GM18867 (cell line): ENCODE data around the gene CRHR1.

ENCODE experiments used
- ATAC-seq: cut with Tn5 transposase; IDR thresholded peaks from one replicate; pipeline ENCODE4 v1.9.1; 2021; ENCODE audit warnings: mild to moderate bottlenecking, moderate library complexity; ENCODE audit not compliant: unreplicated experiment

Gene CRHR1

DNA sequence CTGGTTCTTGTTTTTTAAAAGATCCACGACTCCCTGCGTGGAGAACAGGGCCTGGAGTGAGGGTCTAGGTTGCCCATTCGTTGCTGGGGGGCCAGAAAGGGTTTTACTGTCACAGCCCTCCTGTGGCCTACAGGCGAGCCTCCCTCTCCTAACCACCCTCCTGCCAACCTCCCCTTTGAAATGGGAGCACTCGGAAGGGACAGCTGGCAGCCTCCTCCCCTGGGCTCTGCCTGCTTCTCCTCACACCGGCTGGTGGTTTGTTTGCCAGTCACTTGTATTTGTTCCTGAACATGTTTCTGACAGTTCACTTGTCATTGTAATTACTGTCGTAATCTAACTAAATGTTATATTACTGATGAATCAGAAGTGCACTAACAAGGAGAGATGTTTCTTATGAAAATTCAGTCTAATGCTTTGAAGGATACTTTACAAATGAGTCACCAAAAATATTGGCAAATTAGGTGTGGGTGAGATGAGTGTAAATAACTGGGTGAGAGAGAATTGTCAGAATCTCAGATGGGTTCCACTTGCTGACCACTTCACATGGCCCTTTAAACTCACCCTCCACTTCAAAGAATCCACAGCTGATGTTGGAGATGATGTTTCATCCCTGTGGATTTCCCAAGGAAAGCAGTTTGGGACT, 57.9 kb downstream of the CRHR1 start:
- ATAC-seq, result no peak

DNA sequence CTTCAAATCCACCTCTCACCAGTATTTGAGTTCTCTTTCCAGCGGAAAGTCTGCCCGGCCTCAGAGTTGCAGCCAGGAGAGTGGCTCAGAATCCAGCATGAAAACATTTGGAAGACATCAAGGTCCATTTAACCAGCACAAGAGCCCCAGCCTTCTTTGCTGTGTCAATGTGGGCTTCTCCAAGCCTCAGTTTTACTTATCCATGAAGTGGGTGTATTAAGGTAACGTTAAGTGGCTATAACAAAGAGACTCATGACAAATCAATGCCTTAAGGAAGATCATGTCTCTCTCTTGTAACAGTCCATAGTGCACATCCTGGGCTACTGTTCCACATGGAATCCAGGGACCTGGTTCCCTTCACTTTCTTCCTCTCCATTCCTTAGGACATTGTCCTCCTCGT, 59.6 kb downstream of the CRHR1 start:
- ATAC-seq, result no peak

DNA sequence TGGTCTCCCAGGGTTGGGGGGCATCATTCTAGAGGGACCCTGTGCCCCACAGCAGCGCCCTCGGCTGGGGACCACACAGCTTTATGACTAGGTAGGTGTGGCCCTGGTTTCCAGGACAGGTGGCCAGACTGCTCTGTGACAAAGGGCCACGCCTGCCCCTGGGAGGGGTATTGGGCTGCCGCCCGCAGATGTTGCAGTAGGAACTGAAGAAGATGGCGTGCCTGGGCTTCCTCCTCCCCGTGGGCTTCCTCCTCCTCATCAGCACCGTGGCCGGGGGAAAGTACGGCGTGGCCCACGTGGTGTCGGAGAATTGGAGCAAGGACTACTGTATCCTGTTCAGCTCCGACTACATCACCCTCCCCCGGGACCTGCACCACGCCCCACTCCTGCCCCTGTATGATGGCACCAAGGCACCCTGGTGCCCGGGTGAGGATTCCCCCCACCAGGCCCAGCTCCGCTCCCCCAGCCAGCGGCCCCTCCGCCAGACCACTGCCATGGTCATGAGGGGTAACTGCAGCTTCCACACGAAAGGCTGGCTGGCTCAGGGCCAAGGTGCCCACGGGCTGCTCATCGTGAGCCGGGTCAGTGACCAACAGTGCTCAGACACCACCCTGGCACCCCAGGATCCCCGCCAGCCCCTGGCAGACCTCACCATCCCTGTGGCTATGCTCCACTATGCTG, 60.7 kb downstream of the CRHR1 start, which contains the start of gene SPPL2C:
Gene SPPL2C (plus strand): TSS at position 187 of the 681 bp plus-strand sequence. CDS start 26 bp downstream, at position 213.
- no peak for ATAC-seq

DNA sequence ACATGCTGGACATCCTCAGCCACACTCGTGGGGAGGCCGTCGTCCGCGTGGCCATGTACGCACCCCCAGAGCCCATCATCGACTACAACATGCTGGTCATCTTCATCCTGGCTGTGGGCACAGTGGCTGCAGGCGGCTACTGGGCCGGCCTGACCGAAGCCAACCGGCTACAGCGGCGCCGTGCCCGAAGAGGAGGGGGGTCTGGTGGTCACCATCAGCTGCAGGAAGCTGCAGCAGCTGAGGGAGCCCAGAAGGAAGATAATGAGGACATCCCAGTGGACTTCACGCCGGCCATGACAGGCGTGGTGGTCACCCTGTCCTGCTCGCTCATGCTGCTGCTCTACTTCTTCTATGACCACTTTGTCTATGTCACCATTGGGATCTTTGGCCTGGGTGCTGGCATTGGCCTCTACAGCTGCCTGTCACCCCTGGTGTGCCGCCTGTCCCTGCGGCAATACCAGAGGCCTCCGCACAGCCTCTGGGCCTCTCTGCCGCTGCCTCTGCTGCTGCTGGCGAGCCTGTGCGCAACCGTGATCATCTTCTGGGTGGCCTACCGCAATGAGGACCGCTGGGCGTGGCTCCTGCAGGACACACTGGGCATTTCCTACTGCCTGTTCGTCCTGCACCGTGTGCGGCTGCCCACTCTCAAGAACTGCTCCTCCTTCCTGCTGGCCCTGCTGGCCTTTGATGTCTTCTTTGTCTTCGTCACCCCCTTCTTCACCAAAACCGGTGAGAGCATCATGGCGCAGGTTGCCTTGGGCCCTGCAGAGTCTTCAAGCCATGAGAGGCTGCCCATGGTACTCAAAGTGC, 61.5 kb downstream of the CRHR1 start:
- ATAC-seq, result no peak

- ATAC-seq, result no peak
These were observed 62.1 kb downstream of the CRHR1 start for GRCh38 chr17:45846223-45846622.

DNA sequence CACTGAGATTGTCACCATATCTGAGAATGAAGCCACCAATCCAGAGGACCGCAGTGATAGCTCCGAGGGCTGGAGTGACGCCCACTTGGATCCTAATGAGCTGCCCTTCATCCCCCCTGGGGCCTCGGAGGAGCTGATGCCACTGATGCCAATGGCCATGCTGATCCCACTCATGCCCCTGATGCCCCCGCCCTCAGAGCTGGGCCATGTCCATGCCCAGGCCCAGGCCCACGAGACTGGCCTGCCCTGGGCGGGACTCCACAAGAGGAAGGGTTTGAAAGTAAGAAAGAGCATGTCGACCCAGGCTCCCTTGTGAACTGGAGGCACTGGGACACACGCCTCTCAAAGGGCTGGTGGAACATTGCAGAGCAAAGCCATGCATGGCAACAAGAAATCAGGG, 62.5 kb downstream of the CRHR1 start:
- ATAC-seq, result no peak

DNA sequence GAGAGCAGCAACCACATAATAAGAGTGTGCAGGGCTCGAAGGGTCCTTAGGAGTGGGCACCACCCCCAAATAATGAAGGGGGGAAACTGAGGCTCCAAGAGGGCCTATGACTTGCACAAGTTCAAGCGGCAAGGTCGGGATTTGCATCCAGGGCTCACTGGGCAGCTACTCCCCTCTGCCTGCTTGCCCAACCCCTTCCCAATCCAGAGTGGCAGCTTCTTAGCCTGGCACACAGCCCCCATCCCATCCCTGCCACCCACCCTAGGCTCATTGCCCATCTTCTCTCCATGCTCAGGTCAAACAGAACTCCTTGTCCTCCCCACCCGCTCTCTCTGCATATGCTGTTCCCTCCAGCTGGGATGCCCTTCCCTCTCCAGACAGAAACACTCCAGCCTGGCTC, 63.0 kb downstream of the CRHR1 start:
- no peak for ATAC-seq

DNA sequence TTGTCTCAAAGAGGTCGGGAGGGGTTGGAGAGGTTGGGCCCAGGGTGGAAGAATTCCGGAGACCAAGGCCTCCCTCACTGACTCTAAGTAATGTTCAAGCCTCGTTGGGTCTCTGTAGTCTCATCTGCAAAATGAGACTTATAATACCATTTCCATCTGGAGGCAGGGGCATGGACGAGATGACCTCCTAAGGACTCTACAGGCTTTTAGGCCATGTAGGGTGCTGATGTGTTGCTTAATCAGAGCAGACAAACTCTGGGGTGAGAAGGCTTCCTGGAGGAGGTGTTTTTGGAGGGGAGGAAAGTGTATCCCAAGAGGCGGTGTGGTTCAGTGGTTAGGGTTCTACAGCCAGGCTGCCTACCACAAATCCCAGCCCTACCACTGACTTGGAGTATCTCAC, 63.6 kb downstream of the CRHR1 start:
- ATAC-seq, result no peak

GRCh38 chr17:45848405-45848804, 64.3 kb downstream of the CRHR1 start:
- no peak for ATAC-seq

- no peak for ATAC-seq
These were observed 64.9 kb downstream of the CRHR1 start for GRCh38 chr17:45848868-45849535.

DNA sequence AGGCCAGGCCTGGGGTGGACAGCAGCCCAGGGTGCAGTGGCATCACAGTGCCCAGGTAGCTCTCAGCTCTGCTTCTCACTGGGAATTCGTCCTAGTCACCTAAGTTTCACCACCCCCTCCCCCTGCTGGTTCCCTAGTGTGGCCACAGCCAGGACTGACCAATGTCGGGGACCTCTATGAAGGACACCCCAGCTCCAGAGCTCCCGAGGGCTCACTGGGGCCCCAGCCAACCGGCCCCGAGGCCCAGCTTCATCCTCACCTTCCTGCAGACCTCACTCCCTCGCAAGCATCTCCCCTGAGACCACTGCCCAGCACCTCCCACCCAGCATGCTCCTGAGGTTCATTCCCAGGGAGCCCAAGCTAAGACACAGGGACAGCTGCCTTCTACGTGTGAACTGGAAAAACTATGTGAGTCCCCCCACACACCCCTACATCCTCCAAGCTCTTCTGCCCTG, 65.4 kb downstream of the CRHR1 start:
- ATAC-seq, result no peak

DNA sequence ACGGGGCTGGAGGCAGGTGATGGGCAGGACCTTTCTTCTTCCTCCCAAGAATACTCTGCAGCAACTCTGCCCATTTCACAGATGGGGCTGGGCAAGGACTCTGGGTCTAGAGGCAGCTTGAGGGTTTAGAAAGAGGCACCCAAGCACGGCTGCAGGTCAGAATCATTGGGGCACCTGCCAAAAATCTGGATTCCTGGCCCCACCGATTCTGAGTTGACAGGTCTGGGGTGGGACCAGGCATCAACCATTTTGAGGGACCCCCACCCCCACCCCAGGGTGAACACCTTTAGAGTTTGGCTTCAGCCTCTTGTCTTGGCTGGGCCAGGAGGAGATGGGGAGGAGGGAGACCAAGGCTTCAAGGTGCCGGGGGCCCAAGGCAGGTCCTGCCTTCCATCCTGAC, 65.9 kb downstream of the CRHR1 start:
- no peak for ATAC-seq

DNA sequence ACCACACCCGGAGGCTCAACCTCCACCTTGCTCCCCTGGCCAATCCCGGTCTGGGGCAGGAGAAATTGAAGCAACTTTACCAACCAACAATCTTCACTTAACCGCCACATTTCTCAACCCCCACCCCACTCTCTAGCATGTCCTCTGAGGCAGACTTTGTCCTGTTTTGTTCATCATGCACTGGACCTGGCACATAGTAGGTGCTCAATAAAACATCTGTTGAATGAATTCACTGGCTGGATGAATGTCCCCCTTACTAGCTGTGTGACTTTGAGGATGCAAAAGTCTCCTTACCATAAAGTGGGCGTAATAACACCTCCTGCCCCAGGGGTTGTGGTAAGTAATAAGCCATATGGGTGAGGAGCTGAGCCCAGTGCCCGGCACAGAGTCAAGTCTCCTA, 66.3 kb downstream of the CRHR1 start:
- ATAC-seq, result no peak

- ATAC-seq, result no peak
These were observed 66.9 kb downstream of the CRHR1 start for GRCh38 chr17:45851022-45851421.

DNA sequence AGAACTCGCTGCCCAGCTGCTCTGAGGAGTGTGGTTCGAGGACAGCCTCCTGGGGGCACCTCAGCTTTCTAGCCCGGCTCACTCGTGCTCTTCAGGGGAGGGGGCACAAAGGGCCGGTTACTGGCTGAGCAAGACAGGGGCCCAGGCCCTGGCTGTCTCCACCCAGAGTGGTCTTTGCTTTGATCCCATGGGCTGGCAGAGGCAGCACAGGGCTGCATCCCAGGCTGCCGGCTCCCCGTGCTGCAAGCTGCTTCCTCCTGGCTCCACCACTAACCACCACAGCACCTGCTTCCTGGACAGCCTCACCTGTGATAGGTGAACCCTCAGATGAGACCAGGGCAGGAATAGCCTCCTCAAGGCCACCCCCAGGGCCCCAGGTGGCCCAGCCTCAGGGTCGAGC, 67.3 kb downstream of the CRHR1 start:
- no peak for ATAC-seq

- no peak for ATAC-seq
These were observed 67.8 kb downstream of the CRHR1 start for GRCh38 chr17:45851873-45852272.

- ATAC-seq, result no peak
These were observed 68.6 kb downstream of the CRHR1 start for GRCh38 chr17:45852535-45853297.

GRCh38 chr17:45854209-45854608, 70.1 kb downstream of the CRHR1 start:
- ATAC-seq, result no peak

GRCh38 chr17:45855691-45856336, 71.7 kb downstream of the CRHR1 start:
- ATAC-seq, result no peak
